ENCODE results near the gene WDR49.

Gene WDR49

GRCh38 chr3:167568634-167569033 is 85.1 kb downstream of the WDR49 start:
- Histone ChIP-seq H3K27me3 (ENCODE audit: control insufficient read depth, insufficient read depth, low read length) (no peaks in the 10 kb centered on the region), H3K9me3 (ENCODE audit: control insufficient read depth, insufficient read depth, low read length) (no peaks in the 10 kb centered on the region), H3K4me3 (ENCODE audit: low read depth, low read length) (no peak overlapping the region), H3K4me1 (ENCODE audit: control insufficient read depth, insufficient read depth, low read length) (no peaks in the 10 kb centered on the region), H3K27ac (ENCODE audit: low read depth, low read length) (no peak overlapping the region), H3K9ac (ENCODE audit: low read depth, low read length) (no peak overlapping the region), H3K36me3 (ENCODE audit: control insufficient read depth, insufficient read depth, low read length) (no peaks in the 10 kb centered on the region)

GRCh38 chr3:167565489-167565888 is 88.3 kb downstream of the WDR49 start:
- Histone ChIP-seq H3K36me3 (ENCODE audit: control insufficient read depth, insufficient read depth, low read length) (no peaks in the 10 kb centered on the region), H3K4me1 (ENCODE audit: control insufficient read depth, insufficient read depth, low read length) (no peaks in the 10 kb centered on the region), H3K27ac (ENCODE audit: low read depth, low read length) (no peak overlapping the region), H3K27me3 (ENCODE audit: control insufficient read depth, insufficient read depth, low read length) (no peaks in the 10 kb centered on the region), H3K9ac (ENCODE audit: low read depth, low read length) (no peak overlapping the region), H3K9me3 (ENCODE audit: control insufficient read depth, insufficient read depth, low read length) (no peaks in the 10 kb centered on the region), H3K4me3 (ENCODE audit: low read depth, low read length) (no peak overlapping the region)

GRCh38 chr3:167564612-167565011 is 89.1 kb downstream of the WDR49 start:
- Histone ChIP-seq H3K27ac (ENCODE audit: low read depth, low read length) (no peak overlapping the region), H3K4me3 (ENCODE audit: low read depth, low read length) (no peak overlapping the region), H3K27me3 (ENCODE audit: control insufficient read depth, insufficient read depth, low read length) (no peaks in the 10 kb centered on the region), H3K36me3 (ENCODE audit: control insufficient read depth, insufficient read depth, low read length) (no peaks in the 10 kb centered on the region), H3K9me3 (ENCODE audit: control insufficient read depth, insufficient read depth, low read length) (no peaks in the 10 kb centered on the region), H3K9ac (ENCODE audit: low read depth, low read length) (no peak overlapping the region), H3K4me1 (ENCODE audit: control insufficient read depth, insufficient read depth, low read length) (no peaks in the 10 kb centered on the region)

DNA sequence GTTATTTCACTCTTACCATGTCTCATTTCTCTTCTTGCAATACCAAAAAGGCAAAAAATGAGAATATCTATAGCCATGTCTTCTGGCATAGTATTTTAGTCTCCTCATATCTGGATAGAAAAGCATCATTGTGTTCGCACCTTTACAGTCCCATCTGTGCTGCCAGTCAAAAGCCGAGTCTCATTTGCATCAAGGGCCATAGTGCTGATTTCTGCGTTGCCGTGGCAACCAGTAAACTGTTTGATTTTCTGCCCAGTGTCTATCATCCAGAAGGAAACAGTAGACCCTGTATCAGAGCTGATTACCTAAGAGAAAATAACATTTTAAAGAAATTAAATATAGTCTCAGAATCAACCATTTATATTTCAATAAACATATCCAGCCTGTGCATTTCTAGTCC is 93.8 kb downstream of the WDR49 start:
- H3K36me3 ChIP-seq (ENCODE audit: control insufficient read depth, insufficient read depth, low read length), result no peaks in the 10 kb centered on the region
- no peaks in the 10 kb centered on the region for H3K9me3 ChIP-seq (ENCODE audit: control insufficient read depth, insufficient read depth, low read length)
- H3K9ac ChIP-seq (ENCODE audit: low read depth, low read length), result no peak overlapping the region

GRCh38 chr3:167554898-167555297 is 98.8 kb downstream of the WDR49 start:
- no peaks in the 10 kb centered on the region for H3K27me3 ChIP-seq (ENCODE audit: control insufficient read depth, insufficient read depth, low read length)
- no peaks in the 10 kb centered on the region for H3K4me1 ChIP-seq (ENCODE audit: control insufficient read depth, insufficient read depth, low read length)
- H3K9ac ChIP-seq (ENCODE audit: low read depth, low read length), result no peak overlapping the region
- no peaks in the 10 kb centered on the region for H3K36me3 ChIP-seq (ENCODE audit: control insufficient read depth, insufficient read depth, low read length)
- no peak overlapping the region for H3K27ac ChIP-seq (ENCODE audit: low read depth, low read length)
- H3K4me3 ChIP-seq (ENCODE audit: low read depth, low read length), result no peak overlapping the region
- H3K9me3 ChIP-seq (ENCODE audit: control insufficient read depth, insufficient read depth, low read length), result no peaks in the 10 kb centered on the region

More for the DNA sequence above, 93.8 kb downstream of the WDR49 start:
- Histone ChIP-seq H3K27me3 (ENCODE audit: control insufficient read depth, insufficient read depth, low read length) (no peaks in the 10 kb centered on the region), H3K4me1 (ENCODE audit: control insufficient read depth, insufficient read depth, low read length) (no peaks in the 10 kb centered on the region), H3K4me3 (ENCODE audit: low read depth, low read length) (no peak overlapping the region), H3K27ac (ENCODE audit: low read depth, low read length) (no peak overlapping the region)

DNA sequence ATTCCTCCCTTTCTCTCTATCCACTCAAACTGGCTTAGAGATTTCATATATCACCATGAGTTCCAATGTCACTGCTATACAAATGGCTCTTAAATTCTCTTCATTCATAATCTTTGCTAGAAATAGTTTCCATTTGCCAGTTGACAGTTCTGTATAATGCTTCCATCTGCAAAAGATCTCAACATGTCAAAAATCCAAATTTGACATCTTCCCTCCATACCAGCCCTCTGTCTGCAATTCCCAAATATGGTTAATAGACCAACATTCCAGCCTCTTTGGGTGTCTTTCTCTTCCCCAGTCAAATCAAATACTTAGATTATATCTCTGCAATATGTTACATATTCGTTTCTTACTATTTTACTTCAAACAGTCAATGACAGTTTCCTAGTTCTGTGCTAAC is 115.7 kb downstream of the WDR49 start:
- Histone ChIP-seq H3K9me3 (ENCODE audit: control insufficient read depth, insufficient read depth, low read length) (no peaks in the 10 kb centered on the region), H3K36me3 (ENCODE audit: control insufficient read depth, insufficient read depth, low read length) (no peaks in the 10 kb centered on the region), H3K4me3 (ENCODE audit: low read depth, low read length) (no peak overlapping the region), H3K27ac (ENCODE audit: low read depth, low read length) (no peak overlapping the region), H3K9ac (ENCODE audit: low read depth, low read length) (no peak overlapping the region), H3K27me3 (ENCODE audit: control insufficient read depth, insufficient read depth, low read length) (no peaks in the 10 kb centered on the region), H3K4me1 (ENCODE audit: control insufficient read depth, insufficient read depth, low read length) (no peaks in the 10 kb centered on the region)

GRCh38 chr3:167521006-167521355 is 132.8 kb downstream of the WDR49 start:
- Histone ChIP-seq H3K9me3 (ENCODE audit: control insufficient read depth, insufficient read depth, low read length) (no peaks in the 10 kb centered on the region), H3K4me1 (ENCODE audit: control insufficient read depth, insufficient read depth, low read length) (no peaks in the 10 kb centered on the region), H3K9ac (ENCODE audit: low read depth, low read length) (no peak overlapping the region), H3K36me3 (ENCODE audit: control insufficient read depth, insufficient read depth, low read length) (no peaks in the 10 kb centered on the region), H3K27me3 (ENCODE audit: control insufficient read depth, insufficient read depth, low read length) (no peaks in the 10 kb centered on the region), H3K4me3 (ENCODE audit: low read depth, low read length) (no peak overlapping the region), H3K27ac (ENCODE audit: low read depth, low read length) (no peak overlapping the region)

DNA sequence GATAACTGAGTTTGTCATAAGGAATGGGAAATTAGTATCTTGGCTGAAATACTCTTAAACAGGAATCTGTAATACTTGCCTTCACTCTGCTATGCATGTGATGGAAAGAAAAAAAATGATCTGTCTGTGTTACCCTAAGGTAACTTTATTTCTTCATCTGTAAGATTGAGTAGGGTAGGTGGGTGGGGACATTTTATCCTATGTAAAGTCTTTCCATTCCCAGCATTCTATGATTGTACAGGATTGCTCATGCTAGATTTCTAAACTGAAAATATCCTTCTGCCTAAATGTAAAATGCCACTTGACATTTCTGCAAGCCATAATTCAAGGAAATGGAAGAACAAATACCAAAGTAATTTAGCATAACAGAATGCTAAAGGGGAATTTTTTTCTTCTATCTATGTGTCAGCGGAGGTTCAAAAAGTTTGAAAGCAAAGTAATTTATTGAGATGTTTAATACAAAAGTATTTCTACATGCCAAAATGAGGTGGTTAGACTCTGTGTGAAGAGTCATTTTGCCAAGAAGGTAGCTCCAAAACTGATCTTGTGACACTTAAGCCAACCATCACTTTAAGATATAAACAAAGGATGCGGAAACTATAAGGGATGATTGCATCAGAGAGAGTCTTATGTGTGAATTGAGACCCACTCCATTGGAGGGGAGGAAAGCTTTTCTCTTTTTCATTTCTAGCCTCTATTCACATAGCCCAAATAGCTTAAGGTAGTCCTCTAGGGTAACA is 133.3 kb downstream of the WDR49 start:
- Histone ChIP-seq H3K4me3 (ENCODE audit: low read depth, low read length) (no peak overlapping the region), H3K27ac (ENCODE audit: low read depth, low read length) (no peak overlapping the region), H3K36me3 (ENCODE audit: control insufficient read depth, insufficient read depth, low read length) (no peaks in the 10 kb centered on the region), H3K27me3 (ENCODE audit: control insufficient read depth, insufficient read depth, low read length) (no peaks in the 10 kb centered on the region), H3K4me1 (ENCODE audit: control insufficient read depth, insufficient read depth, low read length) (no peaks in the 10 kb centered on the region), H3K9me3 (ENCODE audit: control insufficient read depth, insufficient read depth, low read length) (no peaks in the 10 kb centered on the region), H3K9ac (ENCODE audit: low read depth, low read length) (no peak overlapping the region)

DNA sequence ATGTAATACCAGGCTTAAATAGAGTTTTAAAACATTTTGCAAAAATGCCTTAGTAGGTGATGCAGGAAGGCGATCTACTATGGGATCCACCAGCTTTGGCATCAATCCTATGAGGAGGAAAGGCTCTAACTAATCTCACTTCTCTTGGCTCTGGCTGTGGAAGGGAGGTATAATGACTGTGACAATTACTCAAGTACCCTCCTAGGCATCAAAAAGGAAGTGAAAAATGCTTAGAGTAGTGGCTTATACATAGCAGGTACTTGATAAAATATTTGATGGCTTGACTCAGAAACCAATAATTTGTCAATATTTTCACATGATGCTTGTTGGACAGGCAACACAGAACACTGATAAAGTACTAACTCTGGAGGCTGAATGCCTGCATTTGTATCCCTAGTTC is 145.8 kb downstream of the WDR49 start:
- H3K27ac ChIP-seq (ENCODE audit: low read depth, low read length), result no peak overlapping the region
- H3K9me3 ChIP-seq (ENCODE audit: control insufficient read depth, insufficient read depth, low read length), result no peaks in the 10 kb centered on the region
- H3K36me3 ChIP-seq (ENCODE audit: control insufficient read depth, insufficient read depth, low read length), result no peaks in the 10 kb centered on the region
- no peaks in the 10 kb centered on the region for H3K27me3 ChIP-seq (ENCODE audit: control insufficient read depth, insufficient read depth, low read length)
- H3K4me3 ChIP-seq (ENCODE audit: low read depth, low read length), result no peak overlapping the region
- H3K4me1 ChIP-seq (ENCODE audit: control insufficient read depth, insufficient read depth, low read length), result no peaks in the 10 kb centered on the region
- no peak overlapping the region for H3K9ac ChIP-seq (ENCODE audit: low read depth, low read length)

DNA sequence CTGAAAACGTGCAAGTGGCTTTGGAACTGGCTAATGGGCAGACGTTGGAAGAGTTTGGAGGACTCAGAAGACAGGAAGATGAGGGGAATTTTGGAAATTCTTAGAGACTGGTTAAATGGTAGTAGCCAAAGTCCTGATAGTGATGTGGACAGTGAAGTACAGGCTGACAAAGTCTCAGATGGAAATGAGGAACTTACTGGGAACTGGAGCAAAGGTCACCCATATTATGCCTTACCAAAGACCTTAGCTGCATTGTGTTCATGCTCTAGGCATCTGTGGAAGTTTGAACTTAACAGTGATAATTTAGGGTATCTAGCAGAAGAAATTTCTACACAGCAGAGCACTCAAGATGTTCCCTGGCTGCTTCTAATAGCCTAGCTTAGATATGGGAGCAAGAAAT is 151.3 kb downstream of the WDR49 start:
- Histone ChIP-seq H3K9me3 (ENCODE audit: control insufficient read depth, insufficient read depth, low read length) (no peaks in the 10 kb centered on the region), H3K4me1 (ENCODE audit: control insufficient read depth, insufficient read depth, low read length) (no peaks in the 10 kb centered on the region), H3K36me3 (ENCODE audit: control insufficient read depth, insufficient read depth, low read length) (no peaks in the 10 kb centered on the region), H3K27ac (ENCODE audit: low read depth, low read length) (no peak overlapping the region), H3K4me3 (ENCODE audit: low read depth, low read length) (no peak overlapping the region), H3K9ac (ENCODE audit: low read depth, low read length) (no peak overlapping the region), H3K27me3 (ENCODE audit: control insufficient read depth, insufficient read depth, low read length) (no peaks in the 10 kb centered on the region)

DNA sequence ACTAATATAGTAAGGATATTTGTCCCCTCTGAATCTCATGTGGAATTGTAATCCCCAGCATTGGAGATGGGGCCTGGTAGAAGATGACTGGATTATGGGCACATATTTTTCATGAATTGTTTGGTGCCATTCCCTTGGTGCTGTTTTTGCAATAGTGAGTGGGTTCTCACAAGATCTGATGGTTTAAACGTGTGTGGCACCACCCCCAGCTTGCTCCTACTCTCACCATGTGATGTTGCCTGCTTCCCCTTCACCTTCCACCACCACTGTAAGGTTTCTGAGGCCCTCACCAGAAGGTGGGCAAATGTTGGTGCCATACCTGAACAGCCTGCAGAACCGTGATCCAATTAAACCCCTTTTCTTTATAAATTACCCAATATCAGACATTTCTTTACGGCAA is 151.8 kb downstream of the WDR49 start:
- Histone ChIP-seq H3K4me1 (ENCODE audit: control insufficient read depth, insufficient read depth, low read length) (no peaks in the 10 kb centered on the region), H3K4me3 (ENCODE audit: low read depth, low read length) (no peak overlapping the region), H3K36me3 (ENCODE audit: control insufficient read depth, insufficient read depth, low read length) (no peaks in the 10 kb centered on the region), H3K9ac (ENCODE audit: low read depth, low read length) (no peak overlapping the region), H3K27ac (ENCODE audit: low read depth, low read length) (no peak overlapping the region), H3K27me3 (ENCODE audit: control insufficient read depth, insufficient read depth, low read length) (no peaks in the 10 kb centered on the region), H3K9me3 (ENCODE audit: control insufficient read depth, insufficient read depth, low read length) (no peaks in the 10 kb centered on the region)

Measured in HUES48 (cell line).